HG02981 (cell line): ENCODE measurements around the gene AKAP17A.
"Not testable (repeated sequence)": the region's sequence is repeated elsewhere in the genome, so short reads cannot be mapped to it uniquely, and the experiment has no call there.

Experiments
- ATAC-seq: cut with Tn5 transposase; IDR thresholded peaks from one replicate; pipeline ENCODE4 v1.9.1; 2021; ENCODE audit warnings: mild to moderate bottlenecking, moderate library complexity; ENCODE audit not compliant: unreplicated experiment

AKAP17A gene, protein sequence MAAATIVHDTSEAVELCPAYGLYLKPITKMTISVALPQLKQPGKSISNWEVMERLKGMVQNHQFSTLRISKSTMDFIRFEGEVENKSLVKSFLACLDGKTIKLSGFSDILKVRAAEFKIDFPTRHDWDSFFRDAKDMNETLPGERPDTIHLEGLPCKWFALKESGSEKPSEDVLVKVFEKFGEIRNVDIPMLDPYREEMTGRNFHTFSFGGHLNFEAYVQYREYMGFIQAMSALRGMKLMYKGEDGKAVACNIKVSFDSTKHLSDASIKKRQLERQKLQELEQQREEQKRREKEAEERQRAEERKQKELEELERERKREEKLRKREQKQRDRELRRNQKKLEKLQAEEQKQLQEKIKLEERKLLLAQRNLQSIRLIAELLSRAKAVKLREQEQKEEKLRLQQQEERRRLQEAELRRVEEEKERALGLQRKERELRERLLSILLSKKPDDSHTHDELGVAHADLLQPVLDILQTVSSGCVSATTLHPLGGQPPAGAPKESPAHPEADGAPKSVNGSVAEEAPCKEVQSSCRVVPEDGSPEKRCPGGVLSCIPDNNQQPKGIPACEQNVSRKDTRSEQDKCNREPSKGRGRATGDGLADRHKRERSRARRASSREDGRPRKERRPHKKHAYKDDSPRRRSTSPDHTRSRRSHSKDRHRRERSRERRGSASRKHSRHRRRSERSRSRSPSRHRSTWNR

DNA sequence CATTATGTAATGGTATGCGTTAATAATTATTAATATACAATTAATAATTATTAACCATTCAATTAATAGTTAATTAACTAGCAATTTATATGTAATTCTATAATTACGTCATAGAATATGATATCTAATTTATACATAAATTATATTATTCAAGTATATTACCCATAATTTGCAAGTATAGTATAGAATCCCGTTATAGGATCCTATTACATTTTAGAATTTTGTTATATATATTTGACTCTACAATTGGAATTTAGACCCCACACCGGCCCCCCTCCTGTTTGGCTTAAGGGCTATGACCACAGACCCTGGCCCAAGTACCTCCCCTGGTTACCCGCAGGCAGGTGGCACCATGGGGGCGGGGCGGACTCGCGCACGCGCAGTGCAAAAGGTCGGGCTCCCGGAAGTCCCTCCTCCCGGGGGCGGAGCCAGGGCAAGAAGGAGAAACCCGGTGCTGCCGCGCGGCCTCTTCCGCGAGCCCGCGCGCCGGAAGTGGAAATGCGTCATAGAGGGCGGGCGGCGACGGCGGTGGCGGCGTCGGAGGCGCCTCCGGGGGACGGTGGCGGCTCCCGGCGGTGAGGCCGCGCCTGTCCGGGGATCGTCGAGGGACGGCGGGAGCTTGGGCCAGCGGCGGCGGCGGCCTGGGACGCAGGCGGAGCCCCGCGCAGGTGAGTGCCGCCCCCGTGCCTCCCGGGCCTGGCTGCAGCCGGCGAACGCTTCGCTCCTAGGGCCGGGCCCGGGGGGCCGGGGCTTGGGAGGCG, at the start of gene AKAP17A:
AKAP17A (plus strand) TSS at position 503 of the 761 bp plus-strand sequence. CDS start 1,859 bp downstream, outside the sequence.
- ATAC-seq, result peak; percentile 90

DNA sequence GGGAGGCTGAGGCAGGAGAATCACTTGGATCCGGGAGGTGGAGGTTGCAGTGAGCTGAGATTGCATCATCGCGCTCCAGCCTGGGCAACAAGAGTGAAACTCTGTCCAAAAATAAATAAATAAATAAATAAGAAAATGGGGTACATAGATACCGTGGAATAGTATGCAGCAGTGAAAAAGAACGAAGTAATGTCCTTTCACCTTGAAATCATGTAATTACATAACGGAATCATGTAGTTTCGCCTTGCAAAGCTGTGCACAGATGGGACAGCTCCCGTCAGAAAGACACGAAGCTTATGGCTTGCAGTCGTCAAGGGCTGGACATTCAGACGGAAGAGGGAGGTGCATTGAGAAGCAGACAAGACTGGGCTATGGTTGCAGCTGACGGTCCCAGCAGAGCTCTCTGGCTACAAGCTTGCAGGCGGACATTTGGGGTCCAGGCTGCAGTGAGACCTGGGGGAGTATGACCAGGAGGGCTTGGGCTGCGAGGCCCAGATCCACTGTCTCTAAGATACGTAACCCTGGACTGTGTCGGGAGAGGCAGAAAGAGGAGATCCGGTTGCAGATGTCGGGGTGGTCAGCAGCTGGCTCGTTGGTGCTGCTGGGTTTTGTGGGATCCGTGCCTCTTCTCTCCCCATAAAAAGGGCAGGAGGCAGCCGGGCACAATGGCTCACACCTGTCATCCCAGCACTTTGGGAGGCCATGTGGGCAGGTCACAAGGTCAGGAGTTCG, 48.2 kb upstream of the AKAP17A start:
- no peak for ATAC-seq

DNA sequence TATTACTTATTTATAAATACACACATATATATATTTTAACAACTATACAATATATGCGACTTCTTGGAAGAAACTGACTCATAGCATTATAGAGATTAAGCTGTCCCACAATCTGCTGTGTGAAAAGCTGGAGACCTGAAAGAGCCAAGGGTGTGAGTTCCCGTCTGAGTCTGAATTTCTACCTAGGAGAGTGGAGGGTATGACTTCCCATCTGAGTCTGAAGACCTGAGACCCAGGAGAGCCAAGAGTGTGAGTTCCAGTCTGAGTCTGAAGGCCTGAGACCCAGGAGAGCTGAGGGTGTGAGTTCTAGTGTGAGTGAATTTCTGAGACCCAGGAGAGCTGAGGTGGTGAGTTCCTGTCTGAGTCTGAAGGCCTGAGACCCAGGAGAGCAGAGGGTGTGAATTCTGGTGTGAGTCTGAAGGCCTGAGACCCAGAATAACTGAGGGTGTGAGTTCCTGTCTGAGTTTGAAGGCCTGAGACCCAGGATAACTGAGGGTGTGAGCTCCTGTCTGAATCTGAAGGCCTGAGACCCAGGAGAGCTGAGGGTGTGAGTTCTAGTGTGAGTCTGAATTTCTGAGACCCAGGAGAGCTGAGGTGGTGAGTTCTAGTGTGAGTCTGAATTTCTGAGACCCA, 45.5 kb upstream of the AKAP17A start:
- no peak for ATAC-seq

DNA sequence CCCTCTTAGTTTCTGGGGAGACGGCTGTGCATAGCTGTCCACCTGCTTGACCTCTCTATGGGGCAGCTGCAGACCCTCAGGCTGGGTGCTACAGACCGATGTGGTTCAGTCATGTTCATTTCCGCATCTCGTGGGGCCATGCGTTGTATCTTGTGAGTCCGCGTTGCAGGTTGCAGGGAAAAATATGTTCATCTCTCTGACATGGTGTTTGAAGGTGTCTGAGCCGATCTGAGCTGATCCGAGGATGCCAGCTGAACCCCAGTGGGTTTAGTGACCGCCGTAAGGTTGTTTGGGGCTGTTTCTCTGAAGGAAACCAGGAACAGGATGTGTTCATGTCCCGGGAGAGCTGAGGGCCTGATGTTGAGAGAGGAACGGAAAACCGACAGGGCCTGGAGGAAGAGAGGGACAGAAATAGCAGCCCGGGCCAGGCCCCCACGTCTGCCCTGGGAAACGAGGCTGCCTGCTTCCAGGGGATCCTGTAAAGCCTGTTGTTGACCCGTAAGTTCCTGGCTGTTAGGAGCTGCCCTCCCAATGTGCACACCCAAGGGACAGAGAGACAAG, 44.6 kb upstream of the AKAP17A start:
- no peak for ATAC-seq

DNA sequence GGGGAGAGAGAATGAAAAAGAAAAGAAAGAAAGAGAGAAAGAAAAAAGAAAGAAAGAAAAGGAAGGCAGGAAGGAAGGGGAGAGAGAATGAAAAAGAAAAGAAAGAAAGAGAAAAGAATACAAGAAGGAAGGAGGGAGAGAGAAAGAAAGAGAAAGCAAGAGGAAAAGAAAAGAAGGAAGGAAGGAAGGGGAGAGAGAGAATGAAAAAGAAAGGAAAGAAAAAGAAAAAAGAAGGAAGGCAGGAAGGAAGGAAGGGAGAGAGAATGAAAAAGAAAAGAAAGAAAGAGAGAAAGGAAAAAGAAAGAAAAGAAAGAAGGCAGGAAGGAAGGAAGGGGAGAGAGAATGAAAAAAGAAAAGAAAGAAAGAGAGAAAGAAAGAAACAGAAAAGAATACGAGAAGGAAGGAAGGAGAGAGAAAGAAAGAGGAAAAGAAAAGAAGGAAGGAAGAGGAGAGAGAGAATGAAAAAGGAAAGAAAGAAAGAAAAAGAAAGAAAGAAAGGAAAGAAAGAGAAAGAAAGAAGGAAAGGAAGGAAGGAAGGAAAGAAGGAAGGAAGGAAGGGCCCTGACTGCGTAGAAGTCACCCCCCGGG, 39.4 kb upstream of the AKAP17A start:
- no peak for ATAC-seq

DNA sequence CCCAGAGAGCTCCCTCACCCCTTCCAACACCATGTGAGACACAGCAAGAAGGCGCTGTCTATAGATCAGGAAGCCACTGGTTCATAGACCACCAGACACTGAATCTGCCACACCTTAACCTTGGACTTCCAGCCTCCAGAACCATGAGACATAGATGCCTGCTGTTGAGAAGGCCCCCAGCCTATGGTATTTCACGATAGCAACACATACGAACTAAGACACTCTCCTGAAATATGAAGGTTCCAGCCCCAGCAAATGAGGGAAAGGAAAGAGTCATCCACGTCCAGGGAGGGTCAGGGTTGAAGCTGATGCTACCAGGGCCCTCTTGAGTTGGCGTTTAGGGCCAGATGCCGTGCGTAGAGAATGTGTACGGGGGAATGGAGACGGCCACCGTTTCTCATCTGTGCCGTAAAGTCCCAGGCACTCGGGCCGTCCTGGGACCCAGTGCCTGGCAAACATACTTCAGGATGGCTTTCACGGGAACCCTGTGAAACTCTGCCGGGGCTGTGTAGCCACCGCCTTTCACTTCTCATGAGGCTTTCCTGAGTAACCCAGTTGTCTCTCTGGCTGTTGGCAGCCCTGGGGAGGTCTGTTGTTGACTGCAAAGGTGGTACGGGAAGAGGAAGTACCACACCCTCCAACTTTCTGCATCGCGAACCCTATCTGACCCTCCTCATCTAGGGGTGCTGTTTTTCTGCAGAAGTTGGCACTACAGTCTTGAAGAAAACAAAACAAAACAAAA, 36.8 kb upstream of the AKAP17A start:
- no peak for ATAC-seq

DNA sequence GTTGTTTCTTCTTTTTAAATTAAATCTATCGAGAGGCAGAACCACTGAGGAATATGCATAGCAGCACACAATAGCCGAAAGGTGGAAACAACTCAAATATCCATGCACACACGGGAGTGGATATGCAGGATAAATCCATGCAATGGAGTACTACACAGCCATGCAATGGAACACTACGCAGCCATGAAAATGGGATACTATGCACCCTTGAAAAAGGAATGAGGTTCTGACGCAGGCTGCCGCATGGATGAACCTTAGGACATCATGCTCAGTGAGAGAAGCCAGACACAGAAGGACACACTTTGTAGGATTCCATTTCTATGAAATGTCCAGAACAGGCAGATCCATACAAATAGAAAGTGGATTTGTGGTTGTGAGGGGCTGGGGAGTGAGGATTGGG, 36.0 kb upstream of the AKAP17A start:
- no peak for ATAC-seq

DNA sequence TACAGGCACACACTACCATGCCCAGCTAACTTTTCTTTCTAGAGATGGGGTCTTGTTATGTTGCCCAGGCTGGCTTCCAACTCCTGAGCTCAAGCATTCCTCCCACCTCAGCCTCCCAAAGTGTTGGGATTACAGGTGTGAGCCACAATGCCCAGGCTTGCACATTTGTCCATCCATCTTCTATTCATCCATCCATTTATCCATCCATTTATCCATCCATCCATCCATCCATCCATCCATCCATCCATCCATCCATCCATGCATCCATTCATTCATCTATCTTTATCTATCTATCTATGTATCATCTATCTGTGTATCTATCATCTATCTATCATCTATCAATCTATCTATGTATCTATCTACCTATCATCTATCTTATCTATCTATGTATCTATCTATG, 34.0 kb upstream of the AKAP17A start:
- not testable (repeated sequence) for ATAC-seq

DNA sequence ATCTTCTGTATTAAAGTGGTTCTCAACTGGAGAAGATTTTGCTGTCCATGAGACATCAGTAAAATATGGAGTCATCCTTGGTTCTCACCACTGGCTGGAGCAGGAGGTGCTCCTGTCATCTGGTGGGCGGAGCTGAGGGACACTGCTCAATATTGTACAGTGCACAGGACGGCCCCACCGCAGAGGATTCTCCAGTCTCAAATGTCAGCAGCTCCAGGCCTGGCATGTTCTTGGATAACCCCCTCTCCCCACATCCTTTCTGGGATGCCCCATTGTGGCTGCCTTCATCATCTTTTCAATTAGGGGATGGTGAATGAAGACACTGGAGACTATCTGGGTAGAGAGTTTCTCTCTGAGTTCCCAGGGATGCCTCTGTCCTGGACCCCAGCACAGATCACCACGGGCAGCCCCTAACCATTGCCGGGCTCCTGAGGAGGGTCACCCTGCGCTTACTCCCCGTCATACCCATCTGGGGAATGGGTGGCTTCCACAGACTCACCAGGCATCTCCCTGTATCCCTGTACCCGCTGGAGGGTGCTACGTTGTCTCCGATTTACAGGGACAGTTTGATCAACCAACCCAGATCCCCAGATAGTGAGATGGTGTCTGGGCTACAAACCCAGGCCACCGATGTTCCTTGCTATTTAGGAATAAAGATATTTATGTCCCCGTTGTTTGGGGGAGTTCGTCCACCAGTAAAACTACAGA, 32.5 kb upstream of the AKAP17A start:
- no peak for ATAC-seq

DNA sequence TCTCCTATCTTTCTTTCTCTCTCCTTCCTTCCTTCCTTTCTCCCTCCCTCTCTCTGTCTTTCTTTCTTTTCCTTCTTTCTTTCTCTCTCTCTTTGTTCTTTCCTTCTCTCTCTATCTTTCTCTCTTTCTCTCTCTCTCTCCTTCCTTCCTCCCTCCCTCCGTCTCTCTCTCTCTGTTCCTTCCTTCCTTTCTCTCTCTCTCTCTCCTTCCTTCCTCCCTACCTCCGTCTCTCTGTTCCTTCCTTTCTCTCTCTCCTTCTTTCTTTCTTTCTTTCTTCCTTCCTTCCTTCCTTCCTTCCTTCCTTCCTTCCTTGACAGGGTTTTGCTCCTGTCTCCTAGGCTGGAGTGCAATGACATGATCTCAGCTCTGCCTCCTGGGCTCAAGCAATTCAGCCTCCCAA, 30.2 kb upstream of the AKAP17A start:
- no peak for ATAC-seq

DNA sequence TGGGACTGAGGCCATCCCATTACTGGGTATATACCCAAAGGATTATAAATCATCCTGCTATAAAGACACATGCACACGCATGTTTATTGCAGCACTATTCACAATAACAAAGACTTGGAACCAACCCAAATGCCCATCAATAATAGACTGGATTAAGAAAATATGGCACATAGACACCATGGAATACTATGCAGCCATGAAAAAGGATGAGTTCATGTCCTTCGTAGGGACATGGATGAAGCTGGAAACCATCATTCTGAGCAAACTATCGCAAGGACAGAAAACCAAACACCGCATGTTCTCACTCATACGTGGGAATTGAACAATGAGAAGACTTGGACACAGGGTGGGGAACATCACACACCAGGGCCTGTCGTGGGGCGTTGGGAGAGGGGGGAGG, 27.3 kb upstream of the AKAP17A start:
- not testable (repeated sequence) for ATAC-seq

DNA sequence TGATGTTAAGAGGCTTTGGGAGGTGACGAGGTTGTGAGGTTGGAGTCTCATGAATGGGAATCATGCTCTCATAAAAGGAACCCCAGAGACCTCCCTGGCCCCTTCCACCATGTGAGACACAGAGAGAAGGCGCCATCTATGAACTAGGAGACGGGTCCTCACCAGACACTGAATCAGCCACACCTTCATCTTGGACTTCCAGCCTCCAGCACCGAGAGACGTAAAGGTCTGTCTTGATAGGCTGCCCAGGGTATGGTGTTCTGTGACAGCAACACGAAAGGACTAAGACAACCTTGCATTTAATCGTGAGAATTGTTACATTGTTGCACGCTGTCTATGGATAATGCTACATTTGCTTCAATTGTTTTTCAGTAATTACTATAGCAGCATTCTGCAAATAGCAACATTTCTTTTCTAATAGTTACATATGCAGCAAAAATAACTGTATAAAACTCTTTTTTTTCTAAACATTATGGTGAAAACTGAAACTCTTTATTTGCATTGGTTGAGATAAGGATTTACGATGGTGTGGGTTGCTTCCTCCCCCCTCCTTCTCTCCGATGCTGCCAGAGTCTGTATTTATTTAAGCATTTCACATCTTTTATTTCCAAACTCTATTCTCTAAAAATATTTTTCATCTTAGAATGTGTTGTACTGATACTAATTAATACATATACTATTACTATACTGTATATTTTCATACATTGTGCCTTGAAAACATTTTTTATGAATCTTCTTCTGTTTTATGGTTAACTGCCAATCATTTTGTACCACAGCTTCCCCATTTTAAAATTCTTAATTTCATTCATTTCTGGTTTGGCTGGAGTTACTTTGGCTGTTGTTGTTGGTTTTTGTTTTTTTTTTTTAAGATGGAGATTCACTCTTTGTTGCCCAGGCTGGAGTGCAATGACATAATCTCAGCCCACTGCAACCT, 26.4 kb upstream of the AKAP17A start:
- peak; percentile 65 for ATAC-seq

DNA sequence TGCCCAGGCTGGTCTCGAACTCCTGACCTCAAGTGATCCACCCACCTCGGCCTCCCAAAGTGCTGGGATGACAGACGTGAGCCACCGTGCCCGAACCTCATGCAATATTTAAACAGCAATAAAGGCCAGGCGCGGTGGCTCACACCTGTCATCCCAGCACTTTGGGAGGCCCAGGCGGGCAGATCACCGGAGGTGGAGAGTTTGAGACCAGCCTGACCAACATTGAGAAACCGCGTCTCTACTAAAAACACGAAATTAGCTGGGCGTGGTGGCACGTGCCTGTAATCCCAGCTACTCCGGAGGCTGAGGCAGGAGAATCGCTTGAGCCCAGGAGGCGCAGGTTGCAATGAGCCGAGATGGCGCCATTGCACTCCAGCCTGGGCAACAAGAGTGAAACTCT, 17.2 kb upstream of the AKAP17A start:
- ATAC-seq, result not testable (repeated sequence)

DNA sequence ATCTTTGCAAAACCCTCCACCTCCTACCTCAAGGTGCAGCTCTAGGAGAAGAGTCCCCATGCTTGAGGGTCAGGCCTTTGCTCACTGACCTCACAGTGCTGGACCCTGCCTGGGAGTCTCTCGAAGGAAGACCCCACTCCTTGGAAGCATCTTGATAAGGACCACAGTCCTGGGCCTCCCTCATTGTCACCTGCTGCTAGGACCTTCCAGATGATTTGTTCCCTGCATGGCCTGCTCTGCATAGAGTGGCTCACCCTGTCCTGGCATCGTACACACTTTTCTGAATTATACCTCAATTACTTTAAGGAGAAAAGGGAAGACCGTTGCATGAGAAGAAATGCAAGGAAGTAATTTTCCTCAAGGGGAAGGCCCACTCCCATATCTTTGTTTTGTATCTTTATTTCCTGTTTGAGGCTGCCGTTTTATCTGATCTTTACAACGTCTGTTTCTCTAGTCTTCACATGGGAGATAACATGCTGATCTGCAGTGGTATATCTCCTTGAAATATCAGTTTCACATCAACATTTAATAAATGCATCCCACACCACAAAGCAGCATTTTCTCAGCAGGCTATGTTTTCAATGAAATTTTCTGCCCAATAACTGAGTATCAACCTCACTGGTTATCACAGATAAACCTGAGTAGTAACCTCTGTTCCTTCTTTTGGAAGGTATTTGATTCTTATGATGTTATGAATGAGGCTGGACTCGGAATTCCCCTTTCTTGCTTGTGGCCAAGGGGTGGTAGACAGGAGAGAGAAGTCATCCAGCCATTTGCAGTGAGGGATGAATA, 15.0 kb upstream of the AKAP17A start:
- ATAC-seq, result no peak

DNA sequence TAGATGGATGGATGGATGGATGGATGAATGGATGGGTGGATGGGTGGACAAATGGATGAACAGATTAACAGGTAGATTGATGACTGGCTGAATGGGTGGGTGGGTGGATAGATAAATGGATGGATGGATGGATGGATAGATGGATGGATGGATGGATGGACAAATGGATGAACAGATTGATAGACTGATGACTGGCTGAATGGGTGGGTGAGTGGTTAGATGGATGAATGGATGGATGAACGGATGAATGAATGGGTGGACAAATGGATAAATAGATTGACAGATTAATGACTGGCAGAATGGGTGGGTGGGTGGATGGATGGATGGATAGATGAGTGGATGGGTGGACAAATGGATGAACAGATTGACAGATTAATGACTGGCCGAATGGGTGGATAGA, 13.6 kb upstream of the AKAP17A start:
- ATAC-seq, result no peak

DNA sequence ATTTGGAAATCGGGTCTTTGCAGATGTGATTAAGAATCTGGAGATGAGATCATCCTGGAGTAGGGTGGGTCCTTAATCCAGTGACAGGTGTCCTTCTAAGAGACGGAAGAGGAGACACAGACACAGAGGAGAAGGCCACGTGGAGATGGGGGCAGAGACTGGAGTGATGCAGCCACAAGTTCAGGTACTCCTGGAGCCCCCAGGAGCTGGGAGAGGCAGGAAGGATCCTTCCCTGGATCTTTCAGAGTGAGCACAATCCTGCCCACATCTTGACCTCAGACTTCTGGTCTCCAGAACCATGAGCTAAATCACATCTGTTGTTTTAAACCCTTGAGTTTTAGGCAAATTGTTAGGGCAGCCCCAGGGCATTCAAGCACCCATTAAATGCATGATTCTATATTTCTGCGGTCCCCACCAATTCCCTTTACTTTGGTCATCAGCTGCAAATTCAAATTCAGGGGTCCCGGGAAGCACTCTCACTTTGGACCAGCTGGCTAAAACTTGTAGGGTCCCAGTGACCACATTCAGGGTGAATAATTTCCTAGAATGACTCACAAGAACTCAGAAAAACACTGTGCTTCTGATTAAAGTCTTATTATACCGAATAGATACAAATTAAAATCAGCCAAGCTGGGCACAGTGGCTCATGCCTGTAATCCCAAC, 12.8 kb upstream of the AKAP17A start:
- no peak for ATAC-seq
